Measurements from ENCODE around the gene BLID.

GRCh38 chr11:122160841-122161590 lies 45.0 kb upstream of the BLID start:
- TF ChIP-seq CTCF (optimal IDR thresholded peaks at IDR 0.05 in 1 of 3, IDR thresholded peaks at IDR 0.05 in 1 of 3, conservative IDR thresholded peaks at IDR 0.05 in 1 of 3; ENCODE audit: extremely low read depth in 1 of 3, insufficient read depth in 2 of 3, low read length in 3 of 3), result no peak
- TF ChIP-seq EZH2 (IDR thresholded peaks at IDR 0.05; ENCODE audit: low read length), result no peak

Data from keratinocyte (primary cell).